ENCODE results near the gene DACT1. TPM values are rescaled to one million over a fixed set of nuclear protein-coding genes. Genes with fewer than 3 reads are reported as not detected.

Gene DACT1
- total RNA-seq, 4 donors from 2014 or later: 1.7 to 3.1 TPM; not detected in 2

DNA sequence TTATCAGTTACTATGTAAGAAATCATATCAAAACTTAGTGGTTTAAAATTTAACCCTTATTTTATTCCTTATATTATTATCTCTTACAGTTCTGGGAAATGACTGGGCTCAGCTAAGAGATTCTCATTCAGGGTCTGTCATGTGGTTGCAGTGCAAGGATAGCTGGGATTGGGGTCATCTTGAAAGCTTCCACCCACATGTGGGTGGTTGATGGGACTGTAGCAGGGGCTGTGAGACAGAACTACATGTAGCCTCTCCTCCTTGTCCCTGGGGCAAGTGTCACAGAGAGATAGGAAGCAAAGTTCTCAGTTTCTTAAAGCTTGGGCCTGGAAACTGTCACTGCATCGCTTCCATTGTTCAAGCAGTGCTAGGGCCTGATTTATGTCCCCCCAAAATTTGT, 57.8 kb downstream of the DACT1 start:
- no peaks in the 10 kb centered on the region for H3K9me3 ChIP-seq
- no peaks in the 10 kb centered on the region for H3K36me3 ChIP-seq
- no peak overlapping the region for H3K4me3 ChIP-seq
- H3K4me1 ChIP-seq: peaks cover 0 to 10% (median 0%) of the 10 kb centered on the region in 3 donors
- no peak overlapping the region for H3K27ac ChIP-seq
- WGBS, 2 donors: 57% methylated on average over 1 of the region's 1 CpG; no CpG with 5 or more reads in 1 of the 2 donors
- H3K27me3 ChIP-seq: no peaks in the 10 kb centered on the region
- DNase-seq: no peak
- intact Hi-C loops (cut with DNase I): no loop called here
- TF ChIP-seq POLR2A (IDR thresholded peaks at IDR 0.05): no peak
- TF ChIP-seq, protein P1, sequence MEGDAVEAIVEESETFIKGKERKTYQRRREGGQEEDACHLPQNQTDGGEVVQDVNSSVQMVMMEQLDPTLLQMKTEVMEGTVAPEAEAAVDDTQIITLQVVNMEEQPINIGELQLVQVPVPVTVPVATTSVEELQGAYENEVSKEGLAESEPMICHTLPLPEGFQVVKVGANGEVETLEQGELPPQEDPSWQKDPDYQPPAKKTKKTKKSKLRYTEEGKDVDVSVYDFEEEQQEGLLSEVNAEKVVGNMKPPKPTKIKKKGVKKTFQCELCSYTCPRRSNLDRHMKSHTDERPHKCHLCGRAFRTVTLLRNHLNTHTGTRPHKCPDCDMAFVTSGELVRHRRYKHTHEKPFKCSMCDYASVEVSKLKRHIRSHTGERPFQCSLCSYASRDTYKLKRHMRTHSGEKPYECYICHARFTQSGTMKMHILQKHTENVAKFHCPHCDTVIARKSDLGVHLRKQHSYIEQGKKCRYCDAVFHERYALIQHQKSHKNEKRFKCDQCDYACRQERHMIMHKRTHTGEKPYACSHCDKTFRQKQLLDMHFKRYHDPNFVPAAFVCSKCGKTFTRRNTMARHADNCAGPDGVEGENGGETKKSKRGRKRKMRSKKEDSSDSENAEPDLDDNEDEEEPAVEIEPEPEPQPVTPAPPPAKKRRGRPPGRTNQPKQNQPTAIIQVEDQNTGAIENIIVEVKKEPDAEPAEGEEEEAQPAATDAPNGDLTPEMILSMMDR (IDR thresholded peaks at IDR 0.05): no peak

DNA sequence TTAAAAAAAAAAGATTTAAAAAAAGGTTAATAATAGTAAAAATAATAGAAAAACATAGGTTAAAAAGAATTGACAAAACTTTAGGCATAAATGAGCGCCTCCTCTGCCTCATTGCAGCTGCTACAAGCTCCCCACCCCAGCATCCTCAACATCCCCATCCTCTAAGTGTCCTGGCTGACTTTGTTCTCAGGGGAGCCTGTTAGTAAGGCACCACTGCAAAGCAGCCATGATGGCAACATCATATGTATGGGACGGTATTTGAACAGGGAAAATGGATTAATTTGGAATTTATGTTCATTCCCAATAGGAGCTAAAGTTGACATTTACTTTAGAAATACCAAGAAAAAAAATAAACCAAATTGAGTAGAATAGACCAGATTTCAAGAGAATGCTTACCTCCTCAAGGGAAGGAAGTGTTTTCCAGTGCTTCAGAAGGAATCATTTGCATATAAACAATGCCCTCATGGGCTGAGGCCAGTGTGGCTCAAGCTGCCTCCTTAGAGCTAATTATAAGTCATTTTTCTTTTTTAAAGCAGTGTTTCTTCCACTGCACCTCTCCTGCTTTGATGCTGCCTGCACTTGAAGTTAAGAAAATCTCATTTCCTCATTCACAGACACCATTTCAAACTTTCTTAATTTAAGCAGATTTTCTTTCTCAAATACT, 59.6 kb downstream of the DACT1 start:
- WGBS, 2 donors: 72 to 83% methylated on average over 2 of the region's 2 CpGs
- Histone ChIP-seq H3K27ac (no peak overlapping the region), H3K36me3 (no peaks in the 10 kb centered on the region), H3K4me1 (no peaks in the 10 kb centered on the region), H3K27me3 (no peaks in the 10 kb centered on the region), H3K9me3 (no peaks in the 10 kb centered on the region), H3K4me3 (no peak overlapping the region)
- DNase-seq: no peak
- intact Hi-C loops (cut with DNase I): no loop called here
- TF ChIP-seq, protein P1 (IDR thresholded peaks at IDR 0.05): no peak
- no peak for TF ChIP-seq POLR2A (IDR thresholded peaks at IDR 0.05)

Other genes with a start within 250 kb of the DACT1 start
- gene TOMM20L, start 242.0 kb upstream of the DACT1 start, total RNA-seq: not detected
- gene TIMM9, start 210.4 kb upstream of the DACT1 start, total RNA-seq: 10 to 100 TPM; 34.0 to 65.0 (median 59.0) TPM
- gene KIAA0586, start 210.2 kb upstream of the DACT1 start, total RNA-seq: 10 to 100 TPM in 3 of 4 donors, 1 to 10 TPM in 1; 9.6 to 16.8 (median 13.9) TPM